GM21529 (cell line): Measurements from ENCODE around the gene DAAM1.

Experiments used
- ATAC-seq: cut with Tn5 transposase; IDR thresholded peaks from one replicate; pipeline ENCODE4 v1.9.1; 2021; ENCODE audit not compliant: unreplicated experiment

Gene DAAM1

GRCh38 chr14:59187118-59187517, 1.3 kb upstream of the DAAM1 start:
- no peak for ATAC-seq

DNA sequence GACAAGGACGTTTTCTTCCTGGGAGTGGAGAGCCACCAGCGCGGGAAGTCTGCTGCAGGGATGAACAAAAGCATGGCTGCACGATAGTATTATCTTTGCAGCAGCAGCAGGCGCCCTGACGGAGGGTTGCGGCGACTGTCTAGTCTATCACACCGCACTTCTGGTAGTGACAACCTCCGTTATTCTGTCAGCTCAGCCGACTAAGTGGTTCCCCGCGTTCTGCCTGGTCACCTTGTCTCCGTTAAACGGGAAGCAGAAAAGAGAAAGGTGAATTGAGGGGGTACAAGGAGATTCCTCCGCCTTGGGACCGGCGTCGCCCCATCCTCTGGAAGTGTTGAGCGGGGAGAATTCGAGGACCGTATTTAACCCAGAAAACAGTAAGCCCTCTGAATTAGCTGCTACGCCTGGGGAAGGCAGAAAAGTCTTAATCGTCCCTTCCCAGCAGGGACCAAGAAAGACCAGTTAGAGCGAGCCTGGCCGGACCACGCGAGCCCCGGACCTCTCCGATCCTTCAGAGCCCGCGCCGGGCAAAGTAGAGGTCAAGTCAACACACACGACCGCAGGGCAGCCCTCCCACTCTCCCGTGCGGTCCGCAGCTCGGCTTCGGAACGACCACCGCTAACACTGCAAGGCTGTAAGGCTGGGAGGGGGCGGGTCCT, 536 bp upstream of the DAAM1 start:
- peak; percentile 7 for ATAC-seq

DNA sequence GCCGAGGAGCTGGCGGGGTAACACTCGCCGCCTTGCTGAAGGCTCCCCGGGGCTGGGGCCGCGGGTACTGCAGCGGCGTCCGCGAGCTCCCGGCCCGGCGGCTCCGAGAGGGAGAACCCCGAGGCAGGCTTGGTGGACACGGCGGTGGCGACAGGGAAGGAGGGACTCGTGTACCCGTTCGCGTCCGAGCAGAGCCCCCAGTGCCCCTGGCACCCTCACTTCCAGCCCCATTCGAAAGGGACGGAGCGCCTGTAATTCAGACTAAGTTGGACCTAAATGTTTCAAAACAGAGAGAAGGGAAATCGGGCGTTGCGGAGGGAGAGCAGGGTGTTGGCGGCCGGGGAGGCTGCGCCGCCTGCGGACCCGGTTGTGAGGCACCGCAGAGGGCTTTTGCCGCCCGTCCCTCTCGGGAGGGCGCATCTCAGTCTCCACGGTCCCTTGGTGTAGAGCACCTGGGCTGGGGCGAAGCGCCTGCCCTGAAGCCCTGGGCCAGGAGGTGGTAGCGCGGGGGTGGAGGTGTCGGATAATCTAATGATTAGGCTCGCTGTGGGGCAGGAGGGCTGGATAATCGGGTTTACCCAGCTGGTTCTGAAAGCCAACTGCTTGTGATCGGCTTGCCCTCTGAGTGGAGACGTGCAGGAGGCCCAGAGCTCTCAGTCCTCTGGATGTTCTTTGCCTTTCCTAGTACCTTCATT, 771 bp downstream of the DAAM1 start:
- peak; percentile 10 for ATAC-seq

- peak; percentile 54 for ATAC-seq
Observed at GRCh38 chr14:59189786-59190368, 1.4 kb downstream of the DAAM1 start.

DNA sequence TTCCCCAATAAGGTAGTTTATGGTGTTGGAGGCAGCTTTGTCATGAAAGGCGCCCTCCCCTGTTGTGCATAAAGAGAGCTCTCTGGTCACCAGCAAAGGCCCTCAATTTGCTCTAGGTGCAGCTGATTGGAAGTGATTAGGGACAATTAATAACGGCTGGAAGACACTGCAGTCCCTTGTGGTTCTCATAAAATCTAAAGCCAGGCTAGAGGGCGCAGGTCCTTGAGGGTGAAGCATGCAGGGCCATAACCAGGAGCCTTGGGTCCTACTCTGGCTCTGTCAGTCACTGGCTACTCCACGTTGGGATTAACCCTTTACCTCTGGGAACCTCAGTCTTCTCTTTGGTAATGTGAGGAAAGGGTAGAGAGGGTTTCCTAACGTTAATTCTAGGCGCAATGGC, 1.9 kb downstream of the DAAM1 start:
- ATAC-seq: peak; percentile 17

- no peak for ATAC-seq
Observed at GRCh38 chr14:59195912-59196311, 7.4 kb downstream of the DAAM1 start.

- ATAC-seq: no peak
Observed at GRCh38 chr14:59197695-59198262, 9.3 kb downstream of the DAAM1 start.

DNA sequence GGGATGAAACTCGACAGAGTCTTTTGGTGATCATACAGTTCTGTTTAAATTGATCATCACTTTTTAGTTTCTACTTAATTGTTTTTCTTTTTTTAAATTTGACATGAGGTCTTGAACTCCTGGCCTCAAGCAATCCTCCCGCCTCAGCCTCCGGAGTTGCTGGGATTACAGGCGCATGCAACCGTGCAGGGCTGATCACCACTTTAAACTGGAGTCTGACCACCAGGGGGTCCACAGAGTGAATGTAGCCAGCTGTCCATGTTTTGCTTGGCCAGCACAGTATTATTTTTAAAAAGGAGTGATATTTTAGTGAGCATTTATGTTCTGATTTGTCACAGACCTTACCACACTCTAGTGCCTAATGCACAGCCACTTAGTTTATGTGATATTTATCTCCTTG, 10.7 kb downstream of the DAAM1 start:
- ATAC-seq: no peak

DNA sequence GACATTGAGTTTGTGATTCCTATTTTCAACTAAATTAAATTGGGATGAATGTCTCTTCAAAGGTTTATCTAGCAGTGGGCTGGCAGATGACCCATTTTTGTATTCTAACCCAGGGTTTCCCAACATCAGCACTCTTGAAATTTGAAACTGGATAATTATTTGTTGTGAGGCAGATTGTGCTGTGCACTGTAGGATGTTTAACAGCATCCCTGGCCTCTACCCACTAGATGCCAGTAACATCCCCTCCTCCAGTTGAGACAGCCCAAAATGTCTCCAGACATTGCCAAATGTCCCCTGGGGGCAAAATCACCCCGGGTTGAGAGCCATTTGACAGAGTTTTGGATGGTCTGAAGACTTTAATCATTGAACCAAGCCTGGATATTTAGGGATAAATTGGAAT, 11.1 kb downstream of the DAAM1 start:
- ATAC-seq: no peak

GRCh38 chr14:59200195-59200594, 11.7 kb downstream of the DAAM1 start:
- no peak for ATAC-seq

GRCh38 chr14:59202031-59202430, 13.6 kb downstream of the DAAM1 start:
- no peak for ATAC-seq

- no peak for ATAC-seq
Observed at GRCh38 chr14:59204305-59204704, 15.8 kb downstream of the DAAM1 start.

GRCh38 chr14:59206892-59207291, 18.4 kb downstream of the DAAM1 start:
- ATAC-seq: no peak

DNA sequence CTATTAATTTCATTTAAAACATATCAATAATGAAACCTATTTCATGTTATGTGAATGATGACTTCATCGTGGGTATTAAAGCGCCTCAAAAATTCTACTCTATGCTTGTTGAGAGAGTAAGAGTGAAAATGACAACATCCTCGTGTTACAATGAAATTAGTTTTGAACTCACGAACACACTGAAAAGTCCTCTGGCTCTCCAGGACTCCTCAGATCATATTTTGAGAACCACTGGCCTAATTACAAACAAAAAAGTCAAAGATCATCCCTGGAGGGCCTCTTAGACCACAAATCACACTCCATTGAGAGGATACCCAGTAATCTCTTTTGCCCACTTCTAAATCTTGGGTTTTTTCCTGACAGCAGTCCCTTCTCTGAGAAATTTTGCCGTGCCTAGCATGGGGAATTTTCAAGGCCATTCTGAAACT, 19.1 kb downstream of the DAAM1 start:
- no peak for ATAC-seq

DNA sequence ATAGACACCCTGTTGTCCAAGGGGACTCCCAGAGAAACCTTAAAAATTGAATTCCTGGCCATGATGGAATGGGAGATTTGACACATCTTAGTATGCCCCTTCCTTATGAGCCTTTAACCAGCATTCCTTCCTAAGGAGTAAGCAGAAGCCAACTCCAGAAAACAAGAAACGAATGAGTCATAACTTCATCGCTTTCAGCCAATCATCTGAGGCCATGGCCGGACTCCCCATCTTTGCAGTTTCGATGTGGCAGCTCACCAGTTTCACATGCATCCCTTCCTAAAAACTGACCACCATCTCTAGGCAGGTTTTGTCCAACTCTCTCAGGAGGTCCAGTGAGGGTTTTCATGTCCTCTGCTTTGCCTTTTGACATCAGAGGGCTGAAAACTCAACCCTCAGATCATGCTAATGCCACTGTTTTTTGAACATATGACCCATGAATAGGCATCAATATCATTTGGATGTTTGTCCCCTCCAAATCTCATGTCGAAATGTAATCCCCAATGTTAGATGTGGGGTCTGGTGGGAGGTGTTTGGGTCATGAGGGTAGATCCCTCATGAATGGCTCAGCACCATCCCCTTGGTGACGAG, 19.9 kb downstream of the DAAM1 start:
- ATAC-seq: peak; percentile 73

GRCh38 chr14:59208954-59209353, 20.5 kb downstream of the DAAM1 start:
- no peak for ATAC-seq

- no peak for ATAC-seq
Observed at GRCh38 chr14:59210621-59211020, 22.2 kb downstream of the DAAM1 start.

DNA sequence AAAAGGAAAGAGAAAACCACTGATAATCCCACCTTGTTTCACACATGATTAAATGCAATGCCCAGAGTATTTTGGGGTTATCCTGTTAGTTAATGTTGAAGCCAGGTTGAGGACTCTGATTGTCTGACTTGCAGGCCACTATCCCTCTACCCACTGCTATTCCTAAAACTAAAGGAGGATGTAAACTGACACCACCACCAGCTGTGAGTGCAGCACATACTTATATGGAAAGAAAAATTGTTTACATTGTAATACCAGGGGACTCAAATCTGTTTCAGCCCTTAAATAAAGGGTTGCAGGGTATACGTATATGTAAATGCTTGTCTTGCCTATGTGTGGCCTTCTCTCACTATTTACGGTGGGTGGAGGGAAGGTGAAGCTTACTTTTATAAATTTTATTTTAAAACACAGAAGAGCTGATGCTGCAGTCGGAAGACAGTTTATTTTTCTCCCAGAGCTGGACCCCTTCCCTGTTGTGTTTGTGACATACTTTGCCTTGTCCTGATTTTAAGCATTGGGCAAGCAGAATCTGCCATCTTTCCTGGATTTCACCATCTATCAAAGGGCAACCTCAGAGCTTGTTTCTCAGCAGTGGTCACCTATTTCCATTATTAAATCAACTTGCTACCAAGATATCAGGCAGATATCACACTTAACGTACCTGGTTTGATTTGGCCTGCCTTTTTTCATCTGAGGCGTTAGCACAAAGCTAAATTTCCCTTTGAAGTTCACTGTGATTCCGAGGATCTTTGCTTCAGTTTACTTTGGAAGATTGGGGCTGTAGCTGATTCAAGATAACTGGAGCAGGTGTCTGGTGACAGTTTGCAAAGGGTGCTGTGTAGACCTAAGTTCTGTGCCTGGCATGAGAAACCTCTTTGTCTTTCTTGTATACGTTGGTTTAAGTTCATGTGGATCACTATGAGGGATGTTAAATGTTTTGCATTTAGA, 25.2 kb downstream of the DAAM1 start:
- ATAC-seq: no peak

- ATAC-seq: peak; percentile 75
Observed at GRCh38 chr14:59214702-59215302, 26.3 kb downstream of the DAAM1 start.

GRCh38 chr14:59215322-59215721, 26.9 kb downstream of the DAAM1 start:
- peak; percentile 5 for ATAC-seq
